NB4 (cell line): ENCODE results near the gene TAS2R41.

Experiments
- DNase-seq: peaks from one replicate; pipeline ENCODE4 v3.0.0; 2010; ENCODE audit warnings: low read depth
- H3K4me3 ChIP-seq: one replicate; pipeline ENCODE4 v1.5.1; 2011; ENCODE audit warnings: mild to moderate bottlenecking, low read depth, low read length, moderate library complexity
- MYC ChIP-seq: IDR thresholded peaks from 2 replicates; pipeline ENCODE4 v1.6.1; 2011; ENCODE audit warnings: low read depth, low read length
- POLR2A ChIP-seq: IDR thresholded peaks from 2 replicates; pipeline ENCODE4 v1.6.1; 2011; ENCODE audit warnings: mild to moderate bottlenecking; ENCODE audit not compliant: insufficient read length; ENCODE audit errors: extremely low read depth
- TF ChIP-seq, protein P1 (sequence below): IDR thresholded peaks from one replicate; pipeline ENCODE4 v1.5.1; 2012; ENCODE audit warnings: low read depth, low read length
- TF ChIP-seq, protein P2 (sequence below): IDR thresholded peaks from 2 replicates; pipeline ENCODE4 v1.6.1; 2011; ENCODE audit warnings: low read depth, low read length

Gene TAS2R41

DNA sequence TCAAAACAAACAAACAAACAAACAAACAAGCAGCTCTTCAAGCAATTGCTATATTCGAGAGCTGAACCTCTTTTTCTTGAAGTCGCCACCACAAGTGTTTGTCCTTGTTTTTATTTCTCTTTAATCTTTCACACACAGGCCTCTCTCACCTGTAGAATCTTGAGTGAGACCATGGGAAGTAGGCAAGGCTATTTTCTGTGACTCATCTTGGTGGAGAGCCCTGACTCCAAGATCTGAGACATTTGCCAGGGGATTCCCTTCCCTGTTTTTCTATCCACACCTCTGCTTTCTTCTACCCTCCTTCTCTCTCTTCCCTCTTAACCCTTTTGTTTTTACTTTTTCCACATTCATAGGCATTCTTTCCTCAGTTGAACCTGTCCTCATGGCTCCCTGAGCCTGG, 42.4 kb upstream of the TAS2R41 start:
- no peak for DNase-seq
- no peak overlapping the region for H3K4me3 ChIP-seq

DNA sequence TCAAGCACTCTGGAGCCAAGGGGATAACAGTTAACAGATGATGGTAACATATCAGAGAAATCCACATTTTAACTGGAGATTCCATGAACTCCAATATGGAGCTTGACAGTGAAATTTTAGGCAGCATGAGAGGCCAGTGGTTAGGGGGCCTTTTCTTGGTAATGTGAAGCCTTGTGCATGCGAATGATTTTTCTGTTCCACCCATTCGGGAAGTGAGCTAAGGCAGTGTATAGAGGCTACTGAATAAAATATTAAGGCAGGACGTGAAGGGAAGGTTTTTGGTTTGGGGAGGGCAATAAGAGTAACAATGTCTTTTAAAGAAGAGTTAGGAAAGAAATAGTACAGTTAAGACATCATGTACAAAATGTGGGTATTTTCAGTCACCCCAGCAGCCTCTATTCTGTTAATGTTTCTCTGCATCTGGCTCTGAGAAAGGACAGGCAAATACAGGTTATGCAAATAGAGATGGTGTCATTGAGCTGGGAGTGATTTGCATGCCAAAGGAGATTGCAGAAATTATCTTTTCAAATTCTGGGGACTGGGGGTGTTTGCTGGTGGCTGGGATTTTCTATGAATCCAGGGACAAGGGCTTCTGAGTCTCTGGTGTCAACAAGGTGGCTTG, 41.2 kb upstream of the TAS2R41 start:
- H3K4me3 ChIP-seq: no peak overlapping the region
- TF ChIP-seq MYC (no peak), POLR2A (no peak)
- TF ChIP-seq, protein P1, sequence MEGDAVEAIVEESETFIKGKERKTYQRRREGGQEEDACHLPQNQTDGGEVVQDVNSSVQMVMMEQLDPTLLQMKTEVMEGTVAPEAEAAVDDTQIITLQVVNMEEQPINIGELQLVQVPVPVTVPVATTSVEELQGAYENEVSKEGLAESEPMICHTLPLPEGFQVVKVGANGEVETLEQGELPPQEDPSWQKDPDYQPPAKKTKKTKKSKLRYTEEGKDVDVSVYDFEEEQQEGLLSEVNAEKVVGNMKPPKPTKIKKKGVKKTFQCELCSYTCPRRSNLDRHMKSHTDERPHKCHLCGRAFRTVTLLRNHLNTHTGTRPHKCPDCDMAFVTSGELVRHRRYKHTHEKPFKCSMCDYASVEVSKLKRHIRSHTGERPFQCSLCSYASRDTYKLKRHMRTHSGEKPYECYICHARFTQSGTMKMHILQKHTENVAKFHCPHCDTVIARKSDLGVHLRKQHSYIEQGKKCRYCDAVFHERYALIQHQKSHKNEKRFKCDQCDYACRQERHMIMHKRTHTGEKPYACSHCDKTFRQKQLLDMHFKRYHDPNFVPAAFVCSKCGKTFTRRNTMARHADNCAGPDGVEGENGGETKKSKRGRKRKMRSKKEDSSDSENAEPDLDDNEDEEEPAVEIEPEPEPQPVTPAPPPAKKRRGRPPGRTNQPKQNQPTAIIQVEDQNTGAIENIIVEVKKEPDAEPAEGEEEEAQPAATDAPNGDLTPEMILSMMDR: no peak
- TF ChIP-seq, protein P2, sequence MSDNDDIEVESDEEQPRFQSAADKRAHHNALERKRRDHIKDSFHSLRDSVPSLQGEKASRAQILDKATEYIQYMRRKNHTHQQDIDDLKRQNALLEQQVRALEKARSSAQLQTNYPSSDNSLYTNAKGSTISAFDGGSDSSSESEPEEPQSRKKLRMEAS: no peak
- DNase-seq: no peak

More for the DNA sequence above, 42.4 kb upstream of the TAS2R41 start:
- TF ChIP-seq, protein P2: no peak
- TF ChIP-seq MYC: no peak
- TF ChIP-seq, protein P1: no peak
- no peak for TF ChIP-seq POLR2A

DNA sequence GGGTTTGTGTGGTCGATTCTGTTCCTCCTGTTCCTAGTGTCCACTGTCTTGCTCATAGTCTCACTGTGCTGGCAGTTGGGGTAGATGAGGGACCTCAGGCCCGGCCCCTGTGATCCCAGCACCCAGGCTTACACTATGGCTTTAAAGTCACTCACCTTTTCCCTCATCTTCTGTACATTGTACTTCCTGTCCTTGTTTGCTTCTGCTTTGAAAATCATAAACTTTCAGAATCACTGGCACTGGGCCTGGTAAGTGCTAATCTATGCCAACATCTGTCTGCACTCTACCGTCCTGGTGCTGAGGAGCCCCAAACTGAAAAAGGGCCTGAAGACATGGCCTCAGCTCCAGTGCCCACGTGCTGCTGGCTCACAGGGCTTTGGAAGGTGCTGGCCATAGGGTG, 40.1 kb upstream of the TAS2R41 start:
- H3K4me3 ChIP-seq: no peak overlapping the region
- TF ChIP-seq POLR2A (no peak), MYC (no peak)
- TF ChIP-seq, protein P1: no peak
- TF ChIP-seq, protein P2: no peak
- DNase-seq: no peak

DNA sequence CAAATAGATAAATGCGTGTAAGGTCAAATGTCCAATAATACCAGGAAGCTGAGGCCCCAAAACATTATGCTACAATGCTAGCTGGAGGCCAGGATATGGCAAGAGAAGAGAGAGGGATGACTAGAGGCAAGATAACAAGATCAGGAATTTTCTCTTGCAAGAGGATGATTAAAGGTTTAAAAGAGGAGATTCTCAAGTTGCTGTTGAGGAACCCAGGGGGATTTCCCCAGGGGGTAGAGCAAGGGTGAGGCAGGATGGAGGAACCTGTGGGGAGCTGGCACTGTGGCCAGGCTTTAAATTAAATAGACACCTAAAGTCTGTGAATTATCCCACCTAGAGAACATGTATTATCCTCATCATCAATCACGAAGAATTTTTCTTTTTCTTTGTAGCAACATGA, 37.8 kb upstream of the TAS2R41 start:
- TF ChIP-seq MYC: no peak
- TF ChIP-seq, protein P2: no peak
- TF ChIP-seq, protein P1: no peak
- TF ChIP-seq POLR2A: no peak
- no peak overlapping the region for H3K4me3 ChIP-seq
- DNase-seq: no peak

DNA sequence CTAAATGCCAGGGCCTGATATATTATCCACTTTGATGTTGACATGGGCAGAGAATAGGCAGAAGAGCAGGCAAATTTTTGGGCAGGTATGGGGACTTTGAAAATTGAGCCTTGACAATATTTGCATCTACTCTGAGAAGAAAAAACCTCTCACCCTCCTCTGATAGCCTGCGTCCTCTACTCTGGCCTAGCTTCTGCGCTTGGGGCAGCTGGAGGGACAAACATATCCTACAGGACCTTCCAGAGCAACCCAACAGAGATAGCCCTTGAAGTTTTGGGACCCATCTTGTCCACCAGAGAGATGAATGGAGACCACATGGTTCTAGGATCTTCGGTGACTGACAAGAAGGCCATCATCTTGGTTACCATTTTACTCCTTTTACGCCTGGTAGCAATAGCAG, 34.5 kb upstream of the TAS2R41 start, which contains the start of gene TAS2R60:
Gene TAS2R60 (plus strand): TSS at position 301 of the 400 bp plus-strand sequence. CDS start 0 bp downstream, at position 301.
- TF ChIP-seq, protein P1: no peak
- TF ChIP-seq MYC (no peak), POLR2A (no peak)
- TF ChIP-seq, protein P2: no peak
- H3K4me3 ChIP-seq: no peak within 1 kb of the TSS
- no peak for DNase-seq
